ENCODE data around the gene PSG1. TPM values are rescaled to one million over a fixed set of nuclear protein-coding genes. Genes with fewer than 3 reads are reported as not detected.

Gene PSG1
- 0.33 and 0.48 TPM in 2 replicates for total RNA-seq

GRCh38 chr19:42879613-42880012, at the start of gene PSG1:
Gene PSG1 (minus strand): TSS chr19:42879713. CDS start chr19:42879581, 132 bp downstream.

DNA sequence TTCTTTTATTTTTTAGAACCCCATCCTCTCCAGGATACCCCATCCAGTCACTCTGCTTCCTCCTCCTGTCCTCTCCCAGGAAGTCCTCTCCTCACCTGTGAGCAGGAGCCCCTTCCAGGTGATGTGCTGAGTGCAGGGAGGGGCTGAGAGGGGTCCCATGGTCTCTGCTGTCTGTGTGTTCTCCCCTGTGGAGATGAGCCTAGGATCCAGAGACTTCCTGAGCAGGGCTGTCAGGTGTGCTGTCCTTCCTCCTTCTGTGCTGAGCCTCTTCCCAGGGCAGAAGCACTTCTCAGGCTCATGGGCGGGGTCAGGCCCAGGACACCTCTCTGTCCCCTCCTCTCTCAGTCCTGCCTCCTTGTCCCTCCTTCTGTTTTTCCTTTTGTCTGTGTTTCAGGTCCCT, 38.1 kb upstream of the PSG1 start, which contains the start of gene PSG6:
PSG6 (minus strand) TSS at position 261 of the 400 bp plus-strand sequence; CDS start at position 159, 102 bp downstream.

Other genes with a start within 250 kb of the PSG1 start
- not detected in 2 replicates for gene PSG3, start 139.2 kb downstream of the PSG1 start, total RNA-seq
- gene PSG8, start 114.0 kb downstream of the PSG1 start, total RNA-seq = not detected in 2 replicates
- under 0.01 TPM in 1 of 2 replicates, not detected in the other for gene PSG6, start 38.2 kb upstream of the PSG1 start, total RNA-seq
- not detected in 2 replicates for gene PSG7, start 57.5 kb upstream of the PSG1 start, total RNA-seq
- gene PSG11, start 146.8 kb upstream of the PSG1 start, total RNA-seq = not detected in 2 replicates
- not detected in 2 replicates for gene PSG2, start 203.0 kb upstream of the PSG1 start, total RNA-seq

Data from vein endothelial cell (primary cell).